Ishikawa (cell line): ENCODE measurements around the gene HEPACAM.

Source experiments
- CEBPB ChIP-seq: IDR thresholded peaks from 2 replicates; pipeline ENCODE4 v1.6.1; 2012
- CREB1 ChIP-seq: IDR thresholded peaks from 2 replicates; pipeline ENCODE4 v1.6.1; 2012; ENCODE audit warnings: low read depth
- EGR1 ChIP-seq: IDR thresholded peaks from 2 replicates; pipeline ENCODE4 v1.6.1; 2012
- EP300 ChIP-seq: IDR thresholded peaks from 2 replicates; pipeline ENCODE4 v1.6.1; 2012; ENCODE audit warnings: borderline replicate concordance
- FOXM1 ChIP-seq: IDR thresholded peaks from 2 replicates; pipeline ENCODE4 v1.6.1; 2012; ENCODE audit warnings: low read depth, borderline replicate concordance
- MAX ChIP-seq: IDR thresholded peaks from 2 replicates; pipeline ENCODE4 v1.6.1; 2012
- NFIC ChIP-seq: IDR thresholded peaks from 2 replicates; pipeline ENCODE4 v1.6.1; 2012
- RAD21 ChIP-seq: IDR thresholded peaks from 2 replicates; pipeline ENCODE4 v1.6.1; 2012; ENCODE audit warnings: low read depth
- REST ChIP-seq: IDR thresholded peaks from 2 replicates; pipeline ENCODE4 v1.6.1; 2012; ENCODE audit warnings: low read depth, mild to moderate bottlenecking
- TAF1 ChIP-seq: IDR thresholded peaks from 2 replicates; pipeline ENCODE4 v1.6.1; 2012; ENCODE audit warnings: low read depth, mild to moderate bottlenecking
- TCF12 ChIP-seq: IDR thresholded peaks from 2 replicates; pipeline ENCODE4 v1.6.1; 2012; ENCODE audit warnings: low read depth
- TEAD4 ChIP-seq: IDR thresholded peaks from 2 replicates; pipeline ENCODE4 v1.6.1; 2012
- USF1 ChIP-seq: IDR thresholded peaks from 2 replicates; pipeline ENCODE4 v1.6.1; 2012
- YY1 ChIP-seq: IDR thresholded peaks from 2 replicates; pipeline ENCODE4 v1.6.1; 2012; ENCODE audit warnings: low read depth
- ZBTB7A ChIP-seq: IDR thresholded peaks from 2 replicates; pipeline ENCODE4 v1.6.1; 2012; ENCODE audit warnings: low read depth

Gene HEPACAM

GRCh38 chr11:124898711-124899110 lies 37.1 kb downstream of the HEPACAM start:
- TF ChIP-seq CEBPB (no peak), RAD21 (no peak), USF1 (no peak), ZBTB7A (no peak), FOXM1 (no peak), EGR1 (no peak), EP300 (no peak), TCF12 (no peak), CREB1 (no peak), MAX (no peak), REST (no peak), TAF1 (no peak), NFIC (no peak), YY1 (no peak), TEAD4 (no peak)

- TF ChIP-seq USF1 (no peak), NFIC (no peak), EP300 (no peak), YY1 (no peak), REST (no peak), TCF12 (no peak), RAD21 (no peak), TAF1 (no peak), MAX (no peak), CREB1 (no peak), TEAD4 (no peak), EGR1 (no peak), ZBTB7A (no peak)
Measured at GRCh38 chr11:124898263-124898680, 37.6 kb downstream of the HEPACAM start.

GRCh38 chr11:124897674-124898262 lies 38.1 kb downstream of the HEPACAM start, which contains the start of gene ROBO4:
ROBO4 (minus strand) TSS chr11:124897865; CDS start chr11:124897795, 70 bp downstream.
- no peak for TF ChIP-seq TEAD4
- TF ChIP-seq YY1, result no peak
- no peak for TF ChIP-seq TAF1
- no peak for TF ChIP-seq USF1

GRCh38 chr11:124896821-124897391 lies 38.9 kb downstream of the HEPACAM start:
- TF ChIP-seq YY1, result no peak
- no peak for TF ChIP-seq FOXM1
- no peak for TF ChIP-seq TCF12
- TF ChIP-seq CEBPB, result no peak
- no peak for TF ChIP-seq EP300
- TF ChIP-seq TAF1, result no peak
- no peak for TF ChIP-seq EGR1
- TF ChIP-seq ZBTB7A, result no peak
- no peak for TF ChIP-seq TEAD4
- no peak for TF ChIP-seq RAD21
- no peak for TF ChIP-seq USF1
- TF ChIP-seq MAX, result no peak
- no peak for TF ChIP-seq REST
- TF ChIP-seq CREB1, result no peak
- no peak for TF ChIP-seq NFIC
